GM13977 (cell line): Measurements from ENCODE around the gene PARP4.
A peak's percentile ranks its signal among the peaks of the same experiment; 100 is the strongest.
"Not testable (repeated sequence)": the region's sequence is repeated elsewhere in the genome, so short reads cannot be mapped to it uniquely, and the experiment has no call there.

Experiments used
- DNase-seq: peaks from one replicate; pipeline ENCODE4 v3.0.0; 2012; ENCODE audit warnings: low spot score
- in situ Hi-C: fragments of 300-500 bp; cut with MboI; formaldehyde crosslinking; loops from one replicate; pipeline ENCODE4 v1.12.0; 2022; ENCODE audit warnings: low sequenced_read_pairs, low pct_unique_long_range_greater_than_20kb, mixed read lengths, inconsistent platforms; ENCODE audit not compliant: unreplicated experiment
- TF ChIP-seq, protein P1 (sequence below): IDR thresholded peaks from 2 replicates; pipeline ENCODE4 v1.5.1; 2012; ENCODE audit warnings: mild to moderate bottlenecking, control low read depth; ENCODE audit not compliant: insufficient read depth; ENCODE audit errors: extremely low read depth, missing control alignments

PARP4 gene

DNA sequence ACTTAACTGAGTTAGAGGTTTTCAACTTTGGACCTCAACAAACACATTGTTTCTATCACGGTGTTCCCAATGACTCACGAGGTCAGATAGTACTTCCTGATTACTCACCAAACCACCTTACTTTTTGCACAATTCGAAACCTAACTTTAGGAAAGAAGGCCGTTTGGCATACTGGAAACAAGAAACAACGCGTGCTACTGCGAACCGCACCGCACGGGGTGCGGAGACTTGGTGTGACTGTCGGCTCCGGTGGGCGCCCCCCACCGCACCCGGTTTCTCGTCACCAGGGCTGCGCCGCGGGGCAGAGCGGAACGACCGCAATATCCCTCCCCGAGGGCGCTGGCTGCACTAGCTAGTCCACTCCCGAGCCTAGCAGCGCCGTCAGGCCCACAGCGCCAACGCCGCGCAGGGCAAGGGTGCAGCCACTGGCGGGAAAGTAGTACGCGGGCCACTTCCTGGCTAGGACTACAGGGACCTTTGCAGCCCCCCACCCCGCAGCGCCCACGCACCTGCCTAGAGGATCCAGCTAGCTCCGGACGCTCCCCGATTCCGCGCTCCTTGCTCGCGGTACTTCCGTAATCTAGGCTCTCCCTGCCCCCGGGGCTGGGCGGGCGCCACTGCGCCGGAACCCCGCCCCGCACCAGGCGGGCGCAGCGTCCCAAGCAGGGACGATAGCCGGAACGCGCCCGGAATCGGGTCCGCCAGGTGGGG is at the start of gene PARP4:
Gene PARP4, minus strand, starts transcription at position 582 of the 711 bp plus-strand sequence. CDS start 9,002 bp downstream, outside the sequence.
- in situ Hi-C loops = no loop called here
- DNase-seq = peak; percentile 86
- TF ChIP-seq, protein P1, sequence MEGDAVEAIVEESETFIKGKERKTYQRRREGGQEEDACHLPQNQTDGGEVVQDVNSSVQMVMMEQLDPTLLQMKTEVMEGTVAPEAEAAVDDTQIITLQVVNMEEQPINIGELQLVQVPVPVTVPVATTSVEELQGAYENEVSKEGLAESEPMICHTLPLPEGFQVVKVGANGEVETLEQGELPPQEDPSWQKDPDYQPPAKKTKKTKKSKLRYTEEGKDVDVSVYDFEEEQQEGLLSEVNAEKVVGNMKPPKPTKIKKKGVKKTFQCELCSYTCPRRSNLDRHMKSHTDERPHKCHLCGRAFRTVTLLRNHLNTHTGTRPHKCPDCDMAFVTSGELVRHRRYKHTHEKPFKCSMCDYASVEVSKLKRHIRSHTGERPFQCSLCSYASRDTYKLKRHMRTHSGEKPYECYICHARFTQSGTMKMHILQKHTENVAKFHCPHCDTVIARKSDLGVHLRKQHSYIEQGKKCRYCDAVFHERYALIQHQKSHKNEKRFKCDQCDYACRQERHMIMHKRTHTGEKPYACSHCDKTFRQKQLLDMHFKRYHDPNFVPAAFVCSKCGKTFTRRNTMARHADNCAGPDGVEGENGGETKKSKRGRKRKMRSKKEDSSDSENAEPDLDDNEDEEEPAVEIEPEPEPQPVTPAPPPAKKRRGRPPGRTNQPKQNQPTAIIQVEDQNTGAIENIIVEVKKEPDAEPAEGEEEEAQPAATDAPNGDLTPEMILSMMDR = no peak

GRCh38 chr13:24560579-24561187 is 48.1 kb upstream of the PARP4 start:
- DNase-seq, in situ Hi-C loops: not testable (repeated sequence)

- DNase-seq, in situ Hi-C loops: not testable (repeated sequence)
Observed at GRCh38 chr13:24559431-24560218, 47.0 kb upstream of the PARP4 start.

DNA sequence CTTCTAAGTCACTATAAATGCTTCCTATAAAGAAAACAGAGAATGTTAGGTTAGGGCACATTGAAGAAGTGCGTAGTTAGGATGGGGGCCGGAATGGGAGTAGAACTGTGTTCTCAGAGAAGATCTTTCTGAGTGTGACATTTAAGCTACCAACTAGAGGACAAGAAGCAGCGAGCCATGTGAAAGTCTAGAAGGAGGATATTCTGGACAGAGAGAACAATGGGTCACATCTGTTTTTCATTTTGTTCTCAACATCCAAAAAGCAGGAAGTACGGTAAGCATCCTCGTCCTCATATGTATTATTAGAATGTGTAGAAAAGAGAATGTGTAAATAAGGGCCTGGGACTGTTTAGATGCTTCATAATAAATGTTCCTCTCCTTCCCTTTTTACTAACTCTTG is 44.5 kb upstream of the PARP4 start:
- TF ChIP-seq, protein P1 = no peak
- DNase-seq = no peak

GRCh38 chr13:24553892-24554291 is 41.3 kb upstream of the PARP4 start:
- in situ Hi-C loops, DNase-seq: not testable (repeated sequence)

More for the DNA sequence above, 44.5 kb upstream of the PARP4 start:
- in situ Hi-C loops = no loop called here

DNA sequence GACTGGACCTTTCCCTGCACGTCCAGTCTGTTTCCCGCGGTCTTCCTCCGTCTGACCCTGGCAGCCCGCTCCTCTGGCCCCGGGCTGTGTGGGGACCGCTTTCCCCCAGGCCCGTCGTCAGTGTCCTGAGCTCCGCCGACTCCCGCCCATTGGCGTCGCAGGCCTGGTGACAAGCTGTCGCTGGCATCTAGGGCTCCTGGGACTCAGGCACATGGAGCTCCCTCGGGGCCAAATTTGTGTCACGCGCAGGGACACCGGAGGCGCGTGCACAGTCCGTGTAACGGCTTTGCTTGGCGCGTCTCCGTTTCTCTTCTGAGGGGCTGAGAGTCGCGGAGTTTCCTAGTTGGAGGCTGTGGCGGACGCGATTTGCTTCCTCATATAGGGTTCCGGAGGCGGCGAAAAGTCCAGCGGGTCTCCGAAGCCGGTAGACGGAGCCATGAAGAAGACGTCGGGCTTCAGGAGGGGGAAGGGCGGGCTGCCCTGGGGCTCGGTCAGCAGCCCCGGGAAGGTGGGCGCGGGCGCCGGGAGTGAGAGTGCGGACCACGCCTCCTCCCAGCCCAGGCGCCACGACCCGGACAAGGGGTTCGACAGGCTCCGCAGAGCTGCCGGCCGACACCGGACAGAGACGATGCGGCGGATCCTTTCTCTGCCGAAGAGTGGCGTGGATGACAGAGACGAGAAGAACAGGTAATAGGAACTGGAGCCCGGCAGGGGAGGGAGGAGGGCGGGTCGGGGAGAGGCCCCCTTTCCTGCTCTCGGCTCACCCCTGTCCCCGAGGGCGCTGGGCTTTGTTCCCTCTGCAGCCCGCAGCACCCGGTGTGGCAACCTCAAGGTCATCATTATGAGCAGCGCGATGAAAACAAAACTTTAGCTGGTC is 29.1 kb upstream of the PARP4 start:
- DNase-seq = peak; percentile 26
- in situ Hi-C loops = not testable (repeated sequence)

DNA sequence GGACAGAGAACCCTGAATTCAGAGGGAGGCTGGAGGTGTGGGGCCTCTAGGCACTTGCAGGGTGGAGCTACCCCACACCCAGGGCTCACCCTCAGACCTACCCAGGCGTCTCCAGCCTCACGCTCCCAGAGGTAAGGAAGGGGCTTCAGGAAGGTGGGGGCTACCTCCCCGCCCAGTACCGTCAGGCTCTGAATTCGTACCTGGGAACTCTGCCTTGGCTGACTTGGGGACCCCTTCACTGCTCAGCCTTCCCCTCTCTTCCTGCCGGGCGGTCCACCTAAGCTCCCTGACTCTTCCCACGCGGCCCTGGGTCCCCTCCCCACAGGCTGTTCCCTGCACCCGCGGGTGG is 28.5 kb upstream of the PARP4 start:
- DNase-seq = peak; percentile 19
- TF ChIP-seq, protein P1 = no peak
- in situ Hi-C loops = no loop called here

- DNase-seq = no peak
- TF ChIP-seq, protein P1 = peak; percentile 29
- in situ Hi-C loops = no loop called here
Observed at GRCh38 chr13:24540236-24541126, 27.9 kb upstream of the PARP4 start.
